HG02759 (cell line): Measurements from ENCODE around the gene PLXNC1.
A peak's percentile ranks its signal among the peaks of the same experiment; 100 is the strongest.
"Not testable (repeated sequence)": the region's sequence is repeated elsewhere in the genome, so short reads cannot be mapped to it uniquely, and the experiment has no call there.

ENCODE experiments used
- ATAC-seq: cut with Tn5 transposase; IDR thresholded peaks from one replicate; pipeline ENCODE4 v1.9.1; 2021; ENCODE audit warnings: mild to moderate bottlenecking, moderate library complexity; ENCODE audit not compliant: unreplicated experiment

Gene PLXNC1

GRCh38 chr12:94284859-94285258 lies 136.5 kb downstream of the PLXNC1 start:
- no peak for ATAC-seq

GRCh38 chr12:94285943-94286582 lies 137.7 kb downstream of the PLXNC1 start:
- no peak for ATAC-seq

GRCh38 chr12:94286583-94287244 lies 138.3 kb downstream of the PLXNC1 start:
- no peak for ATAC-seq

GRCh38 chr12:94287245-94287628 lies 138.9 kb downstream of the PLXNC1 start:
- no peak for ATAC-seq

GRCh38 chr12:94289461-94290312 lies 141.3 kb downstream of the PLXNC1 start:
- no peak for ATAC-seq

GRCh38 chr12:94290353-94290752 lies 142.0 kb downstream of the PLXNC1 start:
- no peak for ATAC-seq

- no peak for ATAC-seq
These were observed 148.8 kb downstream of the PLXNC1 start for GRCh38 chr12:94297096-94297699.

GRCh38 chr12:94297876-94298505 lies 149.6 kb downstream of the PLXNC1 start:
- ATAC-seq = no peak

- no peak for ATAC-seq
These were observed 151.5 kb downstream of the PLXNC1 start for GRCh38 chr12:94299846-94300245.

GRCh38 chr12:94304012-94304411 lies 155.6 kb downstream of the PLXNC1 start:
- no peak for ATAC-seq

GRCh38 chr12:94304566-94305061 lies 156.2 kb downstream of the PLXNC1 start:
- no peak for ATAC-seq

GRCh38 chr12:94305130-94305957 lies 157.0 kb downstream of the PLXNC1 start:
- ATAC-seq = peak; percentile 51

GRCh38 chr12:94308612-94309011 lies 160.2 kb downstream of the PLXNC1 start:
- ATAC-seq = no peak

GRCh38 chr12:94309373-94309772 lies 161.0 kb downstream of the PLXNC1 start:
- peak; percentile 79 for ATAC-seq

- no peak for ATAC-seq
These were observed 164.0 kb downstream of the PLXNC1 start for GRCh38 chr12:94312378-94312777.

GRCh38 chr12:94316600-94316999 lies 168.2 kb downstream of the PLXNC1 start:
- not testable (repeated sequence) for ATAC-seq

- ATAC-seq = peak; percentile 64
These were observed 169.8 kb downstream of the PLXNC1 start for GRCh38 chr12:94318181-94318580.

- no peak for ATAC-seq
These were observed 171.7 kb downstream of the PLXNC1 start for GRCh38 chr12:94320109-94320508.

- no peak for ATAC-seq
These were observed 174.0 kb downstream of the PLXNC1 start for GRCh38 chr12:94322346-94322745.

- ATAC-seq = no peak
These were observed 177.9 kb downstream of the PLXNC1 start for GRCh38 chr12:94326234-94326633.
